ENCODE results near the gene RPH3AL. TPM values are rescaled to one million over a fixed set of nuclear protein-coding genes. Genes with fewer than 3 reads are reported as not detected.
A peak's percentile ranks its signal among the peaks of the same experiment; 100 is the strongest.
"Not testable (repeated sequence)": the region's sequence is repeated elsewhere in the genome, so short reads cannot be mapped to it uniquely, and the experiment has no call there.

Gene RPH3AL
- total RNA-seq, 6 donors from 2014 or later: 33.6 to 93.2 (median 54.3) TPM

DNA sequence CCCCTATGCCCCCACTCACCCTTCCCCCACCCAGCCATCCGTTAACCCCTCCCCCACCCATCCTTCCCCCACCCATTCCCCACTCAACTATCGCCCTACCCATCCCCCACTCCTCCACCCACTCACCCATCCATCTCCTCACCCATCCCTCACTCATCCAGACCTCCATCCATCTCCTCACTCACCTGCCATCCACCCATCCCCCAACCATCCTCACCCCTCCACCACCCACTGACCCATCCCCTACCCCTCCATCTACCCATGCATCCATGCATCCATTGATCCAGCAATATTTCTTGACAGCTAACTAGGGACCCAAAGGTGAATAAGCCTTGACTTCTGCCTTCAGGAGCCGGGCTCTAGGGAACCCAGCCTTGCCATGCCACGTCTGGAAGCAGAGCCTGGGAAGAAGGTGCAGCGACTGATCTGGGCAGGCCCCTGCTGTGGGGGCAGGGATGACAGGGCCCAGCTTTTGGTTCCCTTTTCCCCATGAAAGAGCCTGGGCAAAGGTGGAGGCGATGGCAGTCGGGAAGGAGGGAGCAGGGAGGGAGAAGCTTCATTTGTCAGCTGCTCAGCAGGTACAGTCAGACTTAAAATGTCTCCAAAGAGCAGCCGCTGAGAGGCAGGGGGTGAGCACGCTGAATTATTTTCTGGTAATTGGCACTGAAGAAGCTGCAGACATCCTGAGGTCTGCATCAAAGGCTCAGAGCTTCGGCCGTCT lies 148.0 kb downstream of the RPH3AL start:
- ATAC-seq (ENCODE audit: low FRiP score in 2 of 2): no peak
- Histone ChIP-seq H3K4me1 (peaks cover 9 to 12% (median 11%) of the 10 kb centered on the region in 4 donors), H3K27ac (no peak overlapping the region), H3K4me3 (no peak overlapping the region), H3K9me3 (peaks cover 0 to 3% (median 0%) of the 10 kb centered on the region in 4 donors), H3K36me3 (no peaks in the 10 kb centered on the region), H3K27me3 (no peaks in the 10 kb centered on the region)
- TF ChIP-seq POLR2AphosphoS5 (IDR thresholded peaks at IDR 0.05) (no peak), POLR2A (IDR thresholded peaks at IDR 0.05) (no peak), EP300 (IDR thresholded peaks at IDR 0.05) (no peak)
- TF ChIP-seq, protein P1, sequence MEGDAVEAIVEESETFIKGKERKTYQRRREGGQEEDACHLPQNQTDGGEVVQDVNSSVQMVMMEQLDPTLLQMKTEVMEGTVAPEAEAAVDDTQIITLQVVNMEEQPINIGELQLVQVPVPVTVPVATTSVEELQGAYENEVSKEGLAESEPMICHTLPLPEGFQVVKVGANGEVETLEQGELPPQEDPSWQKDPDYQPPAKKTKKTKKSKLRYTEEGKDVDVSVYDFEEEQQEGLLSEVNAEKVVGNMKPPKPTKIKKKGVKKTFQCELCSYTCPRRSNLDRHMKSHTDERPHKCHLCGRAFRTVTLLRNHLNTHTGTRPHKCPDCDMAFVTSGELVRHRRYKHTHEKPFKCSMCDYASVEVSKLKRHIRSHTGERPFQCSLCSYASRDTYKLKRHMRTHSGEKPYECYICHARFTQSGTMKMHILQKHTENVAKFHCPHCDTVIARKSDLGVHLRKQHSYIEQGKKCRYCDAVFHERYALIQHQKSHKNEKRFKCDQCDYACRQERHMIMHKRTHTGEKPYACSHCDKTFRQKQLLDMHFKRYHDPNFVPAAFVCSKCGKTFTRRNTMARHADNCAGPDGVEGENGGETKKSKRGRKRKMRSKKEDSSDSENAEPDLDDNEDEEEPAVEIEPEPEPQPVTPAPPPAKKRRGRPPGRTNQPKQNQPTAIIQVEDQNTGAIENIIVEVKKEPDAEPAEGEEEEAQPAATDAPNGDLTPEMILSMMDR (IDR thresholded peaks at IDR 0.05): no peak
- no peak for DNase-seq
- WGBS, 2 donors: 58 to 63% methylated on average over 7 to 9 of the region's 11 CpGs

DNA sequence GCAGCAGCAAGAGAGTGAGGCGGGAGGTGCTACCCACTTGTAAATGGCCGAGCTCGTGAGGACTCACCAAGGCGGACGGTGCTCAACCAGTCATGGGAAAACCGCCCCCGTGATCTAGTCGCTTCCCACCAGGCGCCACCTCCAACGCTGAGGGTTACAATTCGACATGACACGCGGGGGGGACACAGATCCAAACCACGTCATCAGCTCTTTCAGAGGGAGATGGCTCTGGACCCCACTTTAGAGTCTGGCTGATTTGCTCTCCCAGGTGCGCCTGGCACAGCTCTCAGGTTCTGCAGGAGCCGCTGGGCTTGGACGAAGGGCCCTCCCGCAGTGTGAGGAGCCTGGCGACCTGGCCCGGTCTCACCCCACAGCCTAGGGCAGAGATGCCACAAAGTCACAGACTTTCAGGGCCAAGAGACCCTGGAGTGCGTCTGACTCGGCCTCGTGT lies 150.1 kb downstream of the RPH3AL start:
- 71 to 87% methylated on average over 14 to 15 of the region's 23 CpGs for whole genome bisulfite sequencing, 2 donors
- no peaks in the 10 kb centered on the region for H3K27me3 ChIP-seq
- no peak overlapping the region for H3K4me3 ChIP-seq
- peaks cover 0 to 3% (median 0%) of the 10 kb centered on the region in 4 donors for H3K9me3 ChIP-seq
- ATAC-seq (ENCODE audit: low FRiP score in 2 of 2) (no peak), DNase-seq (no peak)
- TF ChIP-seq POLR2A (IDR thresholded peaks at IDR 0.05) (no peak), EP300 (IDR thresholded peaks at IDR 0.05) (no peak), POLR2AphosphoS5 (IDR thresholded peaks at IDR 0.05) (no peak)
- TF ChIP-seq, protein P1 (IDR thresholded peaks at IDR 0.05): no peak
- no peak overlapping the region for H3K27ac ChIP-seq
- peaks cover 14 to 17% (median 16%) of the 10 kb centered on the region in 4 donors for H3K4me1 ChIP-seq
- H3K36me3 ChIP-seq: no peaks in the 10 kb centered on the region

DNA sequence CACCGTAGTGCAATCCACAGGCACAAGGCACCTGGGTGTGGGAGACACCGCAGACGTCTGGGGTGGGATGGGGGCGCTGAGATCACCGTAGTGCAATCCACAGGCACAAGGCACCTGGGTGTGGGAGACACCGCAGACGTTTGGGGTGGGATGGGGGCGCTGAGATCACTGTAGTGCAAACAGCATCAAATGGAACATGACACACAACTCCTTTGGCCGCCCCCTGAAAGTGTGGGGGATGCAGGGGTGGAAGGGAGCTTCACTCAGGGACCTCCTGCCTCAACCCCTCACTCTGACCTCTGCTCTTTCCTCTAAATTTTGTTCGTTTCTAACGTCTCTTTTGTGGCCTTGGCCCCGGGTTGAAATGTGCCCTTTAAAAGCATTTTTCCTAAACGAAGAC lies 150.9 kb downstream of the RPH3AL start:
- not testable (repeated sequence) for H3K27me3 ChIP-seq; ATAC-seq (ENCODE audit: low FRiP score in 2 of 2); H3K27ac ChIP-seq; H3K4me3 ChIP-seq; DNase-seq; H3K36me3 ChIP-seq; H3K9me3 ChIP-seq
- peaks cover 14 to 17% (median 16%) of the 10 kb centered on the region in 4 donors for H3K4me1 ChIP-seq
- WGBS, 2 donors: 70 to 78% methylated on average over 6 to 8 of the region's 13 CpGs

DNA sequence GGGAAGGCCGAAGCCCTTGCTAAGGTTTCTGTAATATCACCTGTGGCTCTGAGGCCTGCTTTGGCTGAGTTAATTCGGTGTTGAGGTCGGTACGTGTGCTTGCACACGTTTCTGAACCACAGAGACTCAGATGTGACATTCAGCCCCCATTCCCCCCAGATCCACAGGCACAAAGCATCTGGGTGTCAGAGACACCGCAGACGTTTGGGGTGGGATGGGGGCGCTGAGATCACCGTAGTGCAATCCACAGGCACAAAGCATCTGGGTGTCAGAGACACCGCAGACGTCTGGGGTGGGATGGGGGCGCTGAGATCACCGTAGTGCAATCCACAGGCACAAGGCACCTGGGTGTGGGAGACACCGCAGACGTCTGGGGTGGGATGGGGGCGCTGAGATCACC lies 151.3 kb downstream of the RPH3AL start:
- not testable (repeated sequence) for ATAC-seq (ENCODE audit: low FRiP score in 2 of 2); H3K27ac ChIP-seq; H3K27me3 ChIP-seq; H3K36me3 ChIP-seq; H3K4me3 ChIP-seq; H3K9me3 ChIP-seq; DNase-seq
- 81 to 87% methylated on average over 13 of the region's 16 CpGs for WGBS, 2 donors
- H3K4me1 ChIP-seq: peaks cover 14 to 17% (median 16%) of the 10 kb centered on the region in 4 donors

DNA sequence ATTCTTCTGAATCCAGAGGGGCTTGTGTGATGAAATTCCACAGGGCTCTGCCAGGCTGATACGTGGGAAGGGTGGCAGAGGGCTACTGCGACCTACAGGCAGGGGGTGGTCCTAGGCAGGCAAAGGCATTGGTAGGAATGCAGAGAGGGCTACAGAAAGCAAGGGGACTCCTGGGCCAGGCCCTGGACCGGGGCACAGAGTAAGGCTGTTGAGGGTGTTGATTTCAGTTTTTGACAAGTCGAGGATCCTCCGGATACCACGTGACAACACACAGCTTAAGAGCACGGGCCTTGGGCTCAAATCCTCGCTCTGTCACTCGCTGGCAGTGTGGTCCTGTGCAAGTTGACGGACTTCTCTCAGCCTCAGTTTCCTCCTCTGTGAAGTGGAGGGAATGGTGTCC lies 152.0 kb downstream of the RPH3AL start:
- Histone ChIP-seq H3K27me3 (no peaks in the 10 kb centered on the region), H3K9me3 (no peaks in the 10 kb centered on the region), H3K4me1 (peaks cover 14 to 17% (median 16%) of the 10 kb centered on the region in 4 donors), H3K36me3 (no peaks in the 10 kb centered on the region), H3K27ac (peak overlapping the region in 3 of 4 donors; percentile 2 to 54 (median 35)), H3K4me3 (no peak overlapping the region)
- TF ChIP-seq, protein P1 (IDR thresholded peaks at IDR 0.05): no peak
- no peak for TF ChIP-seq EP300 (IDR thresholded peaks at IDR 0.05)
- TF ChIP-seq POLR2A (IDR thresholded peaks at IDR 0.05): no peak
- no peak for TF ChIP-seq POLR2AphosphoS5 (IDR thresholded peaks at IDR 0.05)
- WGBS, 2 donors: 51 to 58% methylated on average over 10 of the region's 10 CpGs
- no peak for ATAC-seq (ENCODE audit: low FRiP score in 2 of 2)
- DNase-seq: no peak
